Activated CD4-positive, alpha-beta T cell treated with anti-CD3 and anti-CD28 coated beads for 36 hours (primary cell): Measurements from ENCODE around the gene EDAR. TPM values are rescaled to one million over a fixed set of nuclear protein-coding genes. Genes with fewer than 3 reads are reported as not detected.

Experiments
- ATAC-seq: fragments of 200-7000 bp; cut with Tn5 transposase; one replicate; pipeline ENCODE4 v1.10.0; 2021; ENCODE audit warnings: mild to moderate bottlenecking, moderate library complexity
- CTCF ChIA-PET: fragments of 350-600 bp; sonication (Branson Sonifier 250); formaldehyde crosslinking; loops from one replicate; lab custom pipeline; 2021; ENCODE audit warnings: antibody characterized with exemption; lab: Charles Lee
- POLR2A ChIA-PET: fragments of 350-600 bp; sonication (Branson Sonifier 250); formaldehyde crosslinking; loops from one replicate; lab custom pipeline; 2021; ENCODE audit warnings: antibody characterized with exemption, inconsistent platforms; lab: Charles Lee
- DNase-seq: peaks from one replicate; pipeline ENCODE4 v3.0.0-alpha.2; 2020
- H3K27ac Mint-ChIP-seq: one replicate; pipeline ENCODE4 v1.8.0; 2021; ENCODE audit warnings: mixed read lengths
- H3K27me3 Mint-ChIP-seq: one replicate; pipeline ENCODE4 v1.8.0; 2021; ENCODE audit warnings: mixed read lengths
- H3K36me3 Mint-ChIP-seq: one replicate; pipeline ENCODE4 v1.8.0; 2021; ENCODE audit warnings: low read depth, mixed read lengths
- H3K4me1 Mint-ChIP-seq: one replicate; pipeline ENCODE4 v1.8.0; 2021; ENCODE audit warnings: mixed read lengths
- H3K4me3 Mint-ChIP-seq: one replicate; pipeline ENCODE4 v1.8.0; 2021; ENCODE audit warnings: mild to moderate bottlenecking, moderate library complexity, mixed read lengths
- H3K9me3 Mint-ChIP-seq: one replicate; pipeline ENCODE4 v1.8.0; 2021; ENCODE audit warnings: low read depth, mixed read lengths
- intact Hi-C, 2 experiments: fragments of 100-400 bp; cut with DNase I in 1 of 2; cut with micrococcal nuclease in 1 of 2; formaldehyde crosslinking; loops; one replicate each; pipeline versions ENCODE4 v1.14.2 to v1.15.1; 2022 to 2024; cut with DNase I, micrococcal nuclease
- total RNA-seq, 2 experiments: library from RNA; stranded (reverse); gene quantifications; one replicate each; pipeline ENCODE4 v1.2.3, GENCODE V29; 2021

Gene EDAR
- total RNA-seq, 2 experiments from 2014 or later, result 0.78 to 0.81 TPM

DNA sequence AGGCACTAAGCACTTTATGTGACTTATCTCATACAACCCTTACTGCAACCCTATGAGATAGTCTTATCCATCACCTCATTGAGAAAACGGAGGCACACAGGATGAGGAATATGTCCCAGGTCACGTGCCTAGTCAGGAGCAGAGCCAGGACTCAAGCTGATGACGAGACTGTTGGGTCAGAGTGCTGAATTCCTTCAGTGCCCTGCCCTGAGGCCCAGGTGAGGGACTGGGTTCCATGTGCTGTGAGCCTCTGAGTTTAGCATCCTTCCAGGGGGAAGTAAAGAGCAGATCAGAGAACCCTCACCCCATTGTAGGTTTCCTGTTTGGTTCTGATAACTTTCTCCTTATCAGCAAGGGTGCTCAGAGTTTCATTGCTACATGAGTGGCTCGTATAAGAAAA lies 11.7 kb upstream of the EDAR start:
- DNase-seq (no peak), ATAC-seq (no peak)
- no peak overlapping the region for H3K4me3 Mint-ChIP-seq
- H3K9me3 Mint-ChIP-seq, result no peaks in the 10 kb centered on the region
- H3K27ac Mint-ChIP-seq, result no peak overlapping the region
- intact Hi-C loops, result no loop called here
- POLR2A ChIA-PET, result no interaction called here
- CTCF ChIA-PET, result interaction anchor here (0.5 to 4.1 kb wide), 5 partner anchors 11 to 72 kb away, joined by 3 to 13 read pairs (median 5); partner anchors contain the start of gene EDAR
- H3K27me3 Mint-ChIP-seq, result no peaks in the 10 kb centered on the region
- no peaks in the 10 kb centered on the region for H3K36me3 Mint-ChIP-seq
- peaks cover 8% of the 10 kb centered on the region for H3K4me1 Mint-ChIP-seq

DNA sequence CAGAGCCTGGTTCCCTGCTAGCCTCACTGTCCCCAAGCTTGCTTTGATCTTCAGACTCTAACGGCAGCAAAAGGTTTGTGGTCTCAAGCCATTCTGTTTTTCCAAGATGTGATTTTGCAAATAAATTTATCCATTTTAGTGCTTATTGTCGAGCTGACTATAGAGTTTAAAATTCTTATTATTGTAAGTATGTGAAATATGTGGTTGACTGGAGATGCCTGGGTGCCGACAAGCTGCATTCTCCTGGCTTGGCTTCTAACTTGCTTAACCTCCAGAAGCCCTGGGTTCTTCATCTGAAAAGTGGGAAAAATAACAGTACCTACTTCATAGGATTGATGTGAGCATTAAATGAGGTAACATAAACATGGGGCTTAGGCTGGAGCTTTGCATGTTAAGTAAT lies 9.9 kb upstream of the EDAR start:
- intact Hi-C loops, result no loop called here

DNA sequence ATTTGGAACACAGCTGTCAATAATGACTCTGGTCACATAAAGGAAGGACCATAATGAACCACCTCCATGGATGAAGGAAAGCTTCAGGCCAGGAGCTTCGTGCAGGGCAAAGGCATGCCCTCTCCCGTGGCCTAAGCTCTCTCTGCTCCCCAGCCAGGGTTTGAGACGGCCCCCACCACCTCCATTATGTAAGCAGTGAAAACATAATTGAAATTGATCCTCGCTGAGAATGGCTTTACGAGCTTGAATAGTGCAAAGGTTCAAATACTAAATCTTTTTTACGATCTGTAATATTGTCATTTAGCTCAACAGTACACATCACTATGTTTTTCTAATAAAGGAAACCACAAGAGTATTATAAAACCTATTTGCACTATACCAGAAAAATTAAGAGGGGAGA lies 5.2 kb upstream of the EDAR start:
- ATAC-seq (no peak), DNase-seq (no peak)
- H3K36me3 Mint-ChIP-seq, result no peaks in the 10 kb centered on the region
- intact Hi-C loops, result no loop called here
- H3K4me3 Mint-ChIP-seq, result no peak overlapping the region
- peaks cover 9% of the 10 kb centered on the region for H3K4me1 Mint-ChIP-seq
- ChIA-PET CTCF (interaction anchor here (0.9 to 1.0 kb wide), 2 partner anchors 10 to 66 kb away, joined by 3 read pairs; no protein-coding TSS in a partner anchor), POLR2A (no interaction called here)
- no peak overlapping the region for H3K27ac Mint-ChIP-seq
- no peaks in the 10 kb centered on the region for H3K9me3 Mint-ChIP-seq
- no peaks in the 10 kb centered on the region for H3K27me3 Mint-ChIP-seq

More for the DNA sequence above, 9.9 kb upstream of the EDAR start:
- Mint-ChIP-seq H3K36me3 (no peaks in the 10 kb centered on the region), H3K27ac (no peak overlapping the region), H3K9me3 (no peaks in the 10 kb centered on the region), H3K4me3 (no peak overlapping the region), H3K4me1 (peaks cover 8% of the 10 kb centered on the region), H3K27me3 (no peaks in the 10 kb centered on the region)
- DNase-seq, result no peak
- no peak for ATAC-seq
- CTCF ChIA-PET, result interaction anchor here (0.9 to 1.2 kb wide), 2 partner anchors 9 to 71 kb away, joined by 4 read pairs; partner anchors contain the start of gene EDAR
- POLR2A ChIA-PET, result no interaction called here

DNA sequence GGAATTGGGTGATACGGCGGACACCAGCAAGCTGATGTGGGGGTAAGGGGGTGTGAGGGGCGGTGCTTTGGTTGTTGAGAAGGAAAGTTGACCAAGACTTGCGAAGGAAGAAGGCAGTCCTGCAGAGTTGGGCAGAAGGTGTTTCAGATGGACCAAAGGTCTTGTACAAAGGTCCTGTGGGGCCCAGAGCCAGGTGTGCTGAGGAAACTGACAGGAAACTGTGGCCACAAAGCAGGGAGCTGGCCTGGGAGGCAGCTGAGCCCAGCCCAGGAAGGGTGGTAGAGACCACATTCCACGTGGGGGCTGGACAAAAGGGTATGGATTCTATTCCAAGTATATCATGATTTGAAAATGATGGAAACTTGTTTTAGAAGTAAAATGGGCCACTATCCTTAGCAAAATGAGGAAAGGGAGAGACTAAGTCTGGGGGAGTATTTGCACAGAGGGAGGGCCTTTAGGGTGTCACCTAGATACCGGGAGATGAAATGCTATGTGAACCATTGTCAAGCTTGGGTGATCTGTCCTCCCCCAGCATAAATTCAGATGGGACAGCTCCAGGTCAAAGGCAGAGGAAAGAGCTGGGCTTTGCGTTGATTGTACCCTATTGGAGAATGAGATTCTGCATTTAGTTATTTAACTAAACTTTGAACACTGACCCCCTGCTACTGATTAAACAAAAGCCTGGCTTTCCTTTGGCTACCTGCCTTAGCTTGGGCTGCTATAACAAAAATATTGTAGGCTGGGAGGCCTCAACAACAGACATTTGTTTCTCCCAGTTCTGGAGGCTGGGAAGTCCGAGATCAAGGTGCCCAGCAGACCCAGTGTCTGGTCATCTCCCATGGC lies 4.3 kb upstream of the EDAR start:
- CTCF ChIA-PET, result interaction anchor here (0.9 to 1.0 kb wide), 4 partner anchors 10 to 66 kb away, joined by 3 read pairs; no protein-coding TSS in a partner anchor
- DNase-seq, result no peak
- intact Hi-C loops, result no loop called here
- Mint-ChIP-seq H3K36me3 (no peaks in the 10 kb centered on the region), H3K4me3 (no peak overlapping the region), H3K27ac (no peak overlapping the region), H3K4me1 (peaks cover 15% of the 10 kb centered on the region), H3K9me3 (no peaks in the 10 kb centered on the region), H3K27me3 (no peaks in the 10 kb centered on the region)
- ATAC-seq, result no peak
- POLR2A ChIA-PET, result no interaction called here

DNA sequence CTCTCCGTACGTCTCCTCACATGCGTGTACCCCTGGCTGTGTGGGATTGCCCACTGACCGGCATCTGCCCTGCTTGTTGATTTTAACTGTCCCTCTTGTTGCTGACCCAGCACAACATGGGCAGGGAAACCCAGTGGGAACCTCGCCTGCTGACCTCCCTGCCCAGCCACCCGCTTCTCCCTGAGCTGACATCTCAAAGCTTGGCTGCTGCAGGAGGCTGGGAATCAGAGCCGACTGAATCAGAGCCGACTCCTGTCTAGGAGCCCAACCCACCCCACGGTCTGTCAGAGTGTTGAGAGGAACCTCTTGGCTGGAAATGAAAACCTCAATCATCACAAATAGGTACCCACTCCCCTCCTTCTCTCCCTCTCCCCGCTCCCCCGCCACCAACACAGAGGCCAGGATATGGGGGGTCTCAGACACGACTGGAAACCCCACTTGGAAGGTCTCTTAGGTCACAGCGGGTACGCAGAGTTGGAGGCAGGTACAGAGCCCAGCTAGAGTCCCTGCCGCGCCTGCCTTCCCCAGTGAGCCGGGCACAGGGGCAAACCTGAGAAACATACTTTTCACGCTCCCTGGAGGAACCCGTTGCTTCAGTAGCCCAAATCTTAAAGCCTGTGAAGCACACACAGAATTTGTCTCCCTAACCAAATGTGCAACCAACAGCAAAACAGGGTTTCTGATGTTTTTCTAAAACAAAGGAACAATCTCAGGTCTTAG lies 784 bp downstream of the EDAR start:
- intact Hi-C loops, result loop anchor here (2.0 to 5.0 kb wide), 4 partner anchors 49 to 1051 kb away; partner anchors contain the start of gene CCDC138 (in 1 of the 2)
- Mint-ChIP-seq H3K4me3 (peak overlapping the region; percentile 74), H3K27me3 (no peaks in the 10 kb centered on the region), H3K4me1 (peaks cover 63% of the 10 kb centered on the region), H3K36me3 (no peaks in the 10 kb centered on the region), H3K9me3 (no peaks in the 10 kb centered on the region), H3K27ac (peak overlapping the region; percentile 71)
- CTCF ChIA-PET, result interaction anchor here (0.7 to 7.1 kb wide), 18 partner anchors 11 to 142 kb away, joined by 3 to 58 read pairs (median 4); no protein-coding TSS in a partner anchor
- POLR2A ChIA-PET, result interaction anchor here (0.6 to 1.5 kb wide), 2 partner anchors 20 to 1423 kb away, joined by 3 to 4 read pairs; no protein-coding TSS in a partner anchor
- DNase-seq (peak; percentile 35), ATAC-seq (no peak)

DNA sequence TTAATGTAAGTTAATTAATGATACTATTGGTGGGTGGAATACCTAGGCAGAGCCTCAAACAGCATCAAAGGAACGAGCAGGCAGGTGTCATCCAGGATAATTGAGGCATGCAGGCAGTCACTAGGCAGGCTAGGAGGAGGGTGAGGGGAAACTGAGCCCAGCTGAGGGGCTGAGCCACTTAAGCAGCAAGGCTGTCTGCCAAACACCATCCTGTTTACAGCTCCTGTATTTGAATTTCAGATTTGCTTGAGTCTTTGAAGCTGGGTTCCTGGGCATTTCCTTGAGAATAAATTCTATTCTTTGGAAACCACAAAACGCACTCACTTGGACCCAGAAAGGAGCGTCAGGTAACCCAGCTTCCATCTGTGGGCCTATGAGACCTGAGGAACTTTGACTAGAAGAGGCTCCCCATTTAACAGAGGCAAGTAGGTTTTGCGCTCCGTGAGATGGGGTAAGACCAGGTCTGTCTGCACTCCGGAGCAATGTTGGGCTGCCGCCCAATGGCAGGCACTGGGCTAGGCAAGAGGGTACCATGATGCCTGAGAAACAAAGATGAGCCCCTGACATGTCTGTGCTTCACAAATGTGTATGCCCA lies 2.0 kb downstream of the EDAR start:
- H3K27ac Mint-ChIP-seq, result peak overlapping the region; percentile 80
- peak; percentile 77 for DNase-seq
- CTCF ChIA-PET, result interaction anchor here (0.7 to 7.1 kb wide), 12 partner anchors 9 to 229 kb away, joined by 3 to 58 read pairs (median 4); no protein-coding TSS in a partner anchor
- H3K9me3 Mint-ChIP-seq, result no peaks in the 10 kb centered on the region
- H3K27me3 Mint-ChIP-seq, result no peaks in the 10 kb centered on the region
- peaks cover 72% of the 10 kb centered on the region for H3K4me1 Mint-ChIP-seq
- H3K4me3 Mint-ChIP-seq, result peak overlapping the region; percentile 52
- POLR2A ChIA-PET, result interaction anchor here (1.5 kb wide), 1 partner anchor 18 kb away, joined by 4 read pairs; no protein-coding TSS in a partner anchor
- no peaks in the 10 kb centered on the region for H3K36me3 Mint-ChIP-seq
- intact Hi-C loops, result loop anchor here (2.0 to 5.0 kb wide), 3 partner anchors 200 to 1050 kb away; partner anchors contain the start of gene CCDC138 (in 2 of the 2)
- ATAC-seq, result peak; percentile 86

DNA sequence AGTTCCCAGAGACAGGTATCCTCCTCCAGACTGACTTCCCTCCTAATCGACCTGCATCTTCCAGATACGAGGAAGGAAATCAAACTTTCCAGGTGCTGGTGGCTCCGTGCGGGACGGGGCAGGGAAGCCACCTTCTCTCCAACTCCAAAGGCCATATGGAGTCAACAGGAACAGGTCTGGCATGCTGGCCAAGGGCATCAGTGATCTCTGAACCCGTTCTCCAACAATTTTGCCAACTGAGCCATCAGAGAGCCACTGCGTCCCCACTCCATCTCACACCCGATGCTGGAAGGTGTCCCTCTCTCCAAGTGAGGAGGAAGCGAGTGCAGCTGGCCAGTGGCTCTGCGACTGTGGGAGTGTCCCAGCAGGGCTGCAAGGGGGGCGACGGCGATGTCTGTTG lies 5.4 kb downstream of the EDAR start:
- H3K4me1 Mint-ChIP-seq, result peaks cover 77% of the 10 kb centered on the region
- no peak overlapping the region for H3K4me3 Mint-ChIP-seq
- H3K9me3 Mint-ChIP-seq, result no peaks in the 10 kb centered on the region
- intact Hi-C loops, result no loop called here
- POLR2A ChIA-PET, result no interaction called here
- CTCF ChIA-PET, result interaction anchor here (0.7 to 1.0 kb wide), 2 partner anchors 12 to 25 kb away, joined by 3 read pairs; no protein-coding TSS in a partner anchor
- no peak overlapping the region for H3K27ac Mint-ChIP-seq
- ATAC-seq (no peak), DNase-seq (no peak)
- H3K36me3 Mint-ChIP-seq, result no peaks in the 10 kb centered on the region
- H3K27me3 Mint-ChIP-seq, result no peaks in the 10 kb centered on the region

DNA sequence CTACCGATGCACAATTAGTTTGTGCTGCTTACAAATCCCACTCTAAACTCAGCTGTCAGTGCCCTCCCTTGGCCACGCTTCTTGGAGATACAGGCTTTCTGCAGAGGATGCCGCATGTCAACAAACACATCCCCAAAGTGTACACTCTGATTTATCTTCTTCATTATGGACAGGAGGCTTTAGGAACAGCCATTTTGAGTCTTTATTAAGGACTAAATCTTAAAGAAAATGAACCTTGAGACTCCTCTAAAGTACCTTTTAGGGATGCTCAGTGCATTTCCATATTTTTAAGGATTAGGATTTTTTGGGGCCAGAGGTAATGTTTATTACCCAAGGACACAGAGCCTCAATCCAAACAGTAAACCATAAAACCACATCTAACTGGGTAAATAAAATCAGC lies 6.0 kb downstream of the EDAR start:
- no peaks in the 10 kb centered on the region for H3K27me3 Mint-ChIP-seq

DNA sequence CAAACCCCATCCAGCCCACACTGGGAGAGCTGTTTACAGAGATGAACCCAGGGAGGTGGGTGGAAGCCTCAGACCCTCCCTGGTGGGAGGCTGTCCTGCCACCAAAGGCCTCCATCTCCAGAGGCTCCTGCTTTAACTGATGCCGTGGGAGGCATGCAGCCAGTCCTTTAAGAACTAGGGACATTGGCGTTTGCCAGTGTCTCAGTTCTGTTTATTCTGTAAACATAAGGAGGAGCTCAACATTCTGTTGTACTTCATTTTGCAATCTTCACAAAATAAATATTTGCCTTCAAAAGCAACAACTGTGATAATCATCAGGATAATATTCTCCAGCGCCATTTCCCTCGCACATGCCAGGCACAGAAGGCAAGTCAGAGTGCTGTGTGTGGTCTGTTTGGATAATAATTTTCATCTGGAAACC lies 6.8 kb downstream of the EDAR start:
- no peaks in the 10 kb centered on the region for H3K9me3 Mint-ChIP-seq
- peak; percentile 8 for ATAC-seq

More for the DNA sequence above, 6.0 kb downstream of the EDAR start:
- DNase-seq (no peak), ATAC-seq (no peak)
- Mint-ChIP-seq H3K27ac (no peak overlapping the region), H3K4me1 (peaks cover 74% of the 10 kb centered on the region), H3K4me3 (no peak overlapping the region), H3K9me3 (no peaks in the 10 kb centered on the region), H3K36me3 (no peaks in the 10 kb centered on the region)
- POLR2A ChIA-PET, result no interaction called here
- intact Hi-C loops, result no loop called here
- CTCF ChIA-PET, result interaction anchor here (0.7 kb wide), 1 partner anchor 12 kb away, joined by 3 read pairs; no protein-coding TSS in a partner anchor

DNA sequence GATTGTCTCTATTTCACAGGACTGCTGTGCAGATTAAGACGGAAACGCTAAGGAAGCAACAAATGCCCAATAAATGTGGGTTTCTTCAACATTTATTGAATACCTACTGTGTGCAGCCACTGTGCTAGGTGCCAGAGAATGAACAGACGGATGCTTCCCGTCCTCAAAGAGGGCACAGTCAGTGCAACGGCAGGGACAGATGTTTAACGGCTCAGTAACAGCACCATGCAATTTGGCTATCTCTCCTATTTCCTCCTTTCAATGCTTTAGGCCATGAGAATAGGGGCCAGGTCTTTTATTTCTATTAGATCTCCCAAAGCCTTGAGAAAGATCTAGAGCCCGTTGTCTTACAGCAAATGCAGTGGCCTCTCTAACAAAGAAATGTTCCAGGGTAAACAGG lies 7.2 kb downstream of the EDAR start:
- H3K36me3 Mint-ChIP-seq, result no peaks in the 10 kb centered on the region
- no peaks in the 10 kb centered on the region for H3K9me3 Mint-ChIP-seq
- CTCF ChIA-PET, result interaction anchor here (0.6 to 1.3 kb wide), 3 partner anchors 12 to 348 kb away, joined by 3 to 7 read pairs (median 4); no protein-coding TSS in a partner anchor
- H3K4me1 Mint-ChIP-seq, result peaks cover 64% of the 10 kb centered on the region
- H3K27me3 Mint-ChIP-seq, result no peaks in the 10 kb centered on the region
- POLR2A ChIA-PET, result no interaction called here
- intact Hi-C loops, result no loop called here
- no peak overlapping the region for H3K4me3 Mint-ChIP-seq
- H3K27ac Mint-ChIP-seq, result peak overlapping the region; percentile 52
- DNase-seq (no peak), ATAC-seq (peak; percentile 51)

More for the DNA sequence above, 6.8 kb downstream of the EDAR start:
- H3K27me3 Mint-ChIP-seq, result no peaks in the 10 kb centered on the region
- intact Hi-C loops, result no loop called here
- DNase-seq, result no peak
- no peaks in the 10 kb centered on the region for H3K36me3 Mint-ChIP-seq
- no peak overlapping the region for H3K4me3 Mint-ChIP-seq
- no peak overlapping the region for H3K27ac Mint-ChIP-seq
- H3K4me1 Mint-ChIP-seq, result peaks cover 68% of the 10 kb centered on the region
- ChIA-PET POLR2A (no interaction called here), CTCF (interaction anchor here (1.3 kb wide), 1 partner anchor 13 kb away, joined by 4 read pairs; no protein-coding TSS in a partner anchor)
